Subcutaneous adipose tissue (tissue), 4 donors: Measurements from ENCODE around the gene DRG2. TPM values are rescaled to one million over a fixed set of nuclear protein-coding genes. Genes with fewer than 3 reads are reported as not detected.

Source experiments
- total RNA-seq, 4 donors: library from RNA; depleted of rRNA; stranded (reverse); fragments of >200 nt; gene quantifications; one replicate each; pipeline ENCODE4 v1.1.0, GENCODE V29; 2016
- TF ChIP-seq, protein P1 (sequence below): fragments of 450-650 bp; IDR thresholded peaks from one replicate; pipeline ENCODE4 v1.5.1; 2016; ENCODE audit warnings: low read depth, mild to moderate bottlenecking, control low read depth, antibody characterized with exemption, moderate library complexity

DRG2 gene
- total RNA-seq, 4 donors from 2014 or later = 27.4 to 46.3 (median 35.7) TPM

DNA sequence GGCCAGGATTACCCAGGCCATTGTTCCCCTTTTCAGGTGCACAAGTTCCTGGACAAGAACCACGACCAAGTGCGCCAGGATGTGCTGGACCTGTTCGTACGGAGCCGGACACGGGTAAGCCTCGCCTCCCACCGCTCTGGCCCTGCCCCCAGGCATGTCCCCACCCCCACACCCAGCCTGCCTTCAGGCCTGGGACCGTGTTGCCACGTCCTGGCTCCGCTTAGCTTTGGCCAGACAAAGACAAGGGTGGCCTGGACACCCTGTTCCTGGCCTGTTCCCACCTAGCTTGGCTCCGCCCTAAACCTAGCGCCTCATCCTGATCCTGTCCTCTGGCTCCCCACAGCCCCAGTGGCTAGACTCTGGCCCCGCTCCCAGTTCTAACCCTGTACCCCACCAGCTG lies 51.8 kb downstream of the DRG2 start:
- TF ChIP-seq, protein P1, sequence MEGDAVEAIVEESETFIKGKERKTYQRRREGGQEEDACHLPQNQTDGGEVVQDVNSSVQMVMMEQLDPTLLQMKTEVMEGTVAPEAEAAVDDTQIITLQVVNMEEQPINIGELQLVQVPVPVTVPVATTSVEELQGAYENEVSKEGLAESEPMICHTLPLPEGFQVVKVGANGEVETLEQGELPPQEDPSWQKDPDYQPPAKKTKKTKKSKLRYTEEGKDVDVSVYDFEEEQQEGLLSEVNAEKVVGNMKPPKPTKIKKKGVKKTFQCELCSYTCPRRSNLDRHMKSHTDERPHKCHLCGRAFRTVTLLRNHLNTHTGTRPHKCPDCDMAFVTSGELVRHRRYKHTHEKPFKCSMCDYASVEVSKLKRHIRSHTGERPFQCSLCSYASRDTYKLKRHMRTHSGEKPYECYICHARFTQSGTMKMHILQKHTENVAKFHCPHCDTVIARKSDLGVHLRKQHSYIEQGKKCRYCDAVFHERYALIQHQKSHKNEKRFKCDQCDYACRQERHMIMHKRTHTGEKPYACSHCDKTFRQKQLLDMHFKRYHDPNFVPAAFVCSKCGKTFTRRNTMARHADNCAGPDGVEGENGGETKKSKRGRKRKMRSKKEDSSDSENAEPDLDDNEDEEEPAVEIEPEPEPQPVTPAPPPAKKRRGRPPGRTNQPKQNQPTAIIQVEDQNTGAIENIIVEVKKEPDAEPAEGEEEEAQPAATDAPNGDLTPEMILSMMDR = no peak

- TF ChIP-seq, protein P1 = no peak
These were observed 52.2 kb downstream of the DRG2 start for GRCh38 chr17:18139949-18140348.

GRCh38 chr17:18140648-18141047 lies 52.9 kb downstream of the DRG2 start:
- TF ChIP-seq, protein P1 = no peak

DNA sequence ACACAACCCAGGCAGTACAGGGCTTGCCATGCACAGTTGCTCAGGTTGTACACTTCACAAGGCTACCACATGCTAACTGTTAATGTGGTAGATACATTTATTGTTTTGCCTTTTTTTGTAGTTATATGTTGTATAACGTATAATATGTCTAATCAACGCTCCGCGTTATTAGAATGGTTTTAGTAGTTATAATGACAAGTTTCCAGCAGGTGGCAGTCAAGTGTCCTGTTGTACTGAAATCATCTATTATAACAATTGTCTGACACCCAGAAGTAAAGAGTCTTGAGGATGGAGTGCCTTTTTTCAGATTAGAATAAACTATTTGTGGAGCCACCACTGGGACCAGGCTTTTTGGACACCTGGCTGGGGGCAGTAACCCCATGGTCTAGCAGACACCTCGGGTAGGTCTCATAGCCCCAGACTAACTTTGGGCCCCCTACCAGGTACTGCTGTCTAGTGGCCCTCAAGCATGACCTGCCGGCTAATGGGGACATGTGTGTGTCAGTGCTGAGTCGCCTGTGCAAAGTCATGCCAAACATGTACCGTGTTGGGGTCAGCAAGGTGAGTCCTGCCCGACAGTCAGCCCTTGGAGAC lies 53.6 kb downstream of the DRG2 start:
- TF ChIP-seq, protein P1 = no peak

- TF ChIP-seq, protein P1 = no peak
These were observed 54.7 kb downstream of the DRG2 start for GRCh38 chr17:18142417-18142816.

DNA sequence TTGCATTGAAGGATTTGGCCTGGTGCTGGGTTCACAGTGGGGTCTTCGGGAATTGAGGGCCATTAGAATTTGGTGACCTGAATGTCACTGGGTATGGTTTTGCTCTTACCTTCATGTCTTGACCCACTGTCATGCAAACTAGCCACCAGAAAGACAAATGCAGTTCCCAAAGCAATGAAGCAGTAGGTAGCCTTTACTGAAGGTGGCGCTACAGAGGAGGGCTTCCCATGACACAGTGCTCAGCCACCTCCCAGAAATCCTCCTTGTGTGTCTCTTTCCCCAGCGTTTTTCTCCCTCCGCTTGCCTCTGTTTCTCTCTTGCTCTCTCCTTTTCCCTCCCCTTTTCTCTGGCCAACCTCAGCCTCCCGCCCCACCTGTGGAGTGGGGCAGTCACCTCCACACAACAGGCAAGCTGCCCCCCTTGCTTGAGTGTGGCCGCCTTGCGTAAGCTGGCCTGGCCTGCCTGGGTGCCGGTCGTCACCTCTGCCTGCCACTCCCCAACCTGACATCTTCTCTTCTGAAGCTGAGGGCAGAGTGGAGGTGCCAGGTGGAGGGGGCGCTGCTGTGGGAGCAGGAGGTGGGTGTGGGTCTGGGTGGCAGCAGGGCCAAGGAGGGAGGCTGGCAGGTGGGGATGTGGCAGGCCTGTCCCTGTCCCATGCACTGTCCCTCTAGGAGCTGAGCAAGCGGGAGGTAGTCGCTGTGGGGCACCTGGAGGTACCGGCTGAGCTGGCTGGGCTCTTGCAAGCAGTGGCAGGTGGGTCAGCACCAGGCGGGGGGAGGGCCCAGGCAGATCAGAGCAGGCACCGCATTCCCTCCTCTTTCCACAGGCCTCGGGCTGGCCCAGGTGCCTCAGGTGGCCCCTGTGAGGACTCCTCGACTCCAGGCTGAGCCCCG lies 55.5 kb downstream of the DRG2 start:
- TF ChIP-seq, protein P1 = no peak

DNA sequence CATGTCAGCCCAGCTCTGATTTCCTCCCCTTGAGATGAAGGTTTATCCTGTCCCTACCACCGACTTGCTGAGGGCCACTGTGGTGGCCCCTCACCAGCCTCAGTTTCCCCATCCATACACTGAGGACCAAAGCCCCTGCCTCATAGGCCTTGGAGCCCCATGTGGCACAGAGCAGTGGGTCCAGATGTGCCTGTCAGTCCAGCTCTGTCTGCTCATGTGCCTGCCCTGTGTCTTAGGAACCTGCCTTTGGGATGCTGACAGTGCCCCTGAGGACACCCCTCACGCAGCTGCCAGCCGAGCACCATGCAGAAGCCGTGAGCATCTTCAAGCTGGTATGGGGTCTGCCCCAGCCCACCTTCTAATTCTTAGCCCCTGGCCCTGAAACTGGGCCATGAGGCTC lies 56.5 kb downstream of the DRG2 start:
- TF ChIP-seq, protein P1 = no peak
